PFSK-1 (cell line): Measurements from ENCODE around the gene BEND5.

Source experiments
- POLR2AphosphoS5 ChIP-seq: IDR thresholded peaks from 2 replicates; pipeline ENCODE4 v1.6.1; 2012; ENCODE audit warnings: low read depth, mild to moderate bottlenecking, control low read depth, low read length, moderate library complexity
- TAF1 ChIP-seq: IDR thresholded peaks from 2 replicates; pipeline ENCODE4 v1.6.1; 2012; ENCODE audit warnings: low read length, control low read depth, borderline replicate concordance; ENCODE audit not compliant: insufficient read depth

- TF ChIP-seq TAF1 (no peak), POLR2AphosphoS5 (no peak)
These were observed 59.6 kb downstream of the BEND5 start for GRCh38 chr1:48717082-48717481.
